Suprapubic skin (tissue), 4 donors: ENCODE data around the gene MYO1F.

Experiments used
- POLR2A ChIP-seq, 2 donors: fragments of 450-650 bp; IDR thresholded peaks; one replicate each; pipeline ENCODE4 v1.6.1; 2017; ENCODE audit warnings: antibody characterized with exemption in 2 of 2, mild to moderate bottlenecking in 2 of 2, moderate library complexity in 2 of 2
- POLR2AphosphoS5 ChIP-seq, 3 donors: sonication (generic); formaldehyde crosslinking; IDR thresholded peaks; one replicate each; pipeline ENCODE4 v1.6.1; 2017; ENCODE audit warnings: antibody characterized with exemption in 3 of 3

DNA sequence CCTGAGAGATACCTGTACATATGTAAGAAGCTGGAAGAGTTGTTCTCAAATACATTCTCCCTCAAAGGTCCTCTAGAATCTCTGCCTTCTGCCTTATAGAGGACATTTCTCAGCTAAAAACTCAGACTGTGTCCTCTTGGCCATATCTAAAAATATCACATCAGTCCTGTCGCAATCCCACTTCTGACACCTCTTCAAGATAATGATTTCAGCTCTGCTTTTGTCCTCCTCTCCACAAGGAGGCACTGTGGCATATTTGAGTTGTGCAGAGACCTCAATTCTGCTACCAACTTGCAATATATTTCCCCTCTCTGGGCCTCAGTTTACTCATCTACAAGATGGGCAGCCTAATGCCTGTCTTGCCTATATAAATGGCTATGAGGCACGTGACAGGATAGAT is 16.7 kb upstream of the MYO1F start:
- no peak for TF ChIP-seq POLR2A (IDR thresholded peaks at IDR 0.05)
- no peak for TF ChIP-seq POLR2AphosphoS5 (IDR thresholded peaks at IDR 0.05)
